Left ventricle myocardium superior (tissue), 1 donor: ENCODE results near the gene SEMA6C. TPM values are rescaled to one million over a fixed set of nuclear protein-coding genes. Genes with fewer than 3 reads are reported as not detected.
A peak's percentile ranks its signal among the peaks of the same experiment; 100 is the strongest.
"Not testable (repeated sequence)": the region's sequence is repeated elsewhere in the genome, so short reads cannot be mapped to it uniquely, and the experiment has no call there.

Experiments used
- ATAC-seq: fragments of 200-7000 bp; cut with Tn5 transposase; one replicate; pipeline ENCODE4 v1.9.1; 2020; ENCODE audit warnings: mild to moderate bottlenecking, moderate library complexity
- DNase-seq: peaks from one replicate; pipeline ENCODE4 v3.0.0-alpha.2; 2020
- intact Hi-C: fragments of 100-400 bp; cut with micrococcal nuclease; formaldehyde crosslinking; loops from one replicate; pipeline ENCODE4 v1.11.0; 2022
- long read RNA-seq: library from polyadenylated mRNA; unstranded; transcript quantifications from one replicate; pipeline ENCODE4 v2.0.0, GENCODE V29; 2021
- total RNA-seq: library from RNA; stranded (reverse); fragmentation: NEBNext Ultra II Directional; extraction: Animal tissue kit (Norgen Biotek cat#: 25700); gene quantifications from one replicate; pipeline ENCODE4 v1.2.1, GENCODE V29; 2021
- donor health status: DM: no; HTN: yes; CAD: no; lungs with severe emphysema.

Gene SEMA6C, protein sequence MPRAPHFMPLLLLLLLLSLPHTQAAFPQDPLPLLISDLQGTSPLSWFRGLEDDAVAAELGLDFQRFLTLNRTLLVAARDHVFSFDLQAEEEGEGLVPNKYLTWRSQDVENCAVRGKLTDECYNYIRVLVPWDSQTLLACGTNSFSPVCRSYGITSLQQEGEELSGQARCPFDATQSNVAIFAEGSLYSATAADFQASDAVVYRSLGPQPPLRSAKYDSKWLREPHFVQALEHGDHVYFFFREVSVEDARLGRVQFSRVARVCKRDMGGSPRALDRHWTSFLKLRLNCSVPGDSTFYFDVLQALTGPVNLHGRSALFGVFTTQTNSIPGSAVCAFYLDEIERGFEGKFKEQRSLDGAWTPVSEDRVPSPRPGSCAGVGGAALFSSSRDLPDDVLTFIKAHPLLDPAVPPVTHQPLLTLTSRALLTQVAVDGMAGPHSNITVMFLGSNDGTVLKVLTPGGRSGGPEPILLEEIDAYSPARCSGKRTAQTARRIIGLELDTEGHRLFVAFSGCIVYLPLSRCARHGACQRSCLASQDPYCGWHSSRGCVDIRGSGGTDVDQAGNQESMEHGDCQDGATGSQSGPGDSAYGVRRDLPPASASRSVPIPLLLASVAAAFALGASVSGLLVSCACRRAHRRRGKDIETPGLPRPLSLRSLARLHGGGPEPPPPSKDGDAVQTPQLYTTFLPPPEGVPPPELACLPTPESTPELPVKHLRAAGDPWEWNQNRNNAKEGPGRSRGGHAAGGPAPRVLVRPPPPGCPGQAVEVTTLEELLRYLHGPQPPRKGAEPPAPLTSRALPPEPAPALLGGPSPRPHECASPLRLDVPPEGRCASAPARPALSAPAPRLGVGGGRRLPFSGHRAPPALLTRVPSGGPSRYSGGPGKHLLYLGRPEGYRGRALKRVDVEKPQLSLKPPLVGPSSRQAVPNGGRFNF
- total RNA-seq: 55.1 TPM
- long read RNA-seq, partial matches to known transcripts: 2 of 29 reads
- long read RNA-seq, other reads (novel, unspliced or antisense): 27 of 29 reads

DNA sequence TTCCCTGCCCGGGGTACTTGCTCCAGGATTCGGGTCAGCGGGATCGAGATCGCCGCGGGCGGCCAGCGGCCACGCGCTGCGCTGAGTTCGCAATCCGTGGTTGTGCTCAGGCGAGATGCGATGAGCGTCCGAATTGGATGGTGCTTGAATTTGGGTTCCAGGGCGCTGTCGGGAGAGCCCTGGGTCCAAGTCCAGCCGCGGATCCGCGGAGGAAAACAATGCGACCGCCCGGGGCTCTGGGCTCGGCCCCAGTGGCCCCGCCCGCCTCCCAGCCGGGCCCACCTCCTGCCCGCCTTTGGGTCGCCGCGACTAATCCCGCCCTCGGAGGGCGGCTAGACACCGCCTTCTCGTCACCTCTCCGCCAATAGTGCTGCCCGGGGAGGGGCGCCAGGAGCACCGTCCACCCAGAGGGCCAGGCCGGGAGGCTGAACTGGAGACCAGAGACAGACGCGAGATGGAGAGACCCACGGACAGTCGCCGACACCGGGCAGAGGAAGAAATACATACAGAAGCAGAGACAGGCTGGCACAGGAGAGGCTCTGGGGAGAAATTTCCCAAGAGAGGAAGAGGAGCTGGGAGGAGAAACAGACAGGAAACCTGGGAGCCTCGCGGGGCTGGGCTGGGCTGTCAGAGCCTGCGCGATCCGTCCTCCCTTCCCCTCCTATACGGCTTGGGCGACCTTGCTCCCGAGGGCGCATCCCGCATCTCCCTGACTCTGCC lies at the start of gene SEMA6C:
TSS of gene SEMA6C (minus strand) at position 220 of the 720 bp plus-strand sequence. CDS start 4,010 bp downstream, outside the sequence.
- DNase-seq: peak; percentile 98
- peak; percentile 91 for ATAC-seq
- intact Hi-C loops: no loop called here

GRCh38 chr1:151194894-151195594 lies 48.6 kb upstream of the SEMA6C start:
- ATAC-seq, DNase-seq: not testable (repeated sequence)
- intact Hi-C loops: loop anchor here (5.0 kb wide), 1 partner anchor 57 kb away; the partner anchor contains the start of gene PSMD4

GRCh38 chr1:151193856-151194255 lies 47.4 kb upstream of the SEMA6C start:
- ATAC-seq (no peak), DNase-seq (no peak)
- intact Hi-C loops: loop anchor here (5.0 kb wide), 1 partner anchor 58 kb away; the partner anchor contains the start of gene PSMD4

DNA sequence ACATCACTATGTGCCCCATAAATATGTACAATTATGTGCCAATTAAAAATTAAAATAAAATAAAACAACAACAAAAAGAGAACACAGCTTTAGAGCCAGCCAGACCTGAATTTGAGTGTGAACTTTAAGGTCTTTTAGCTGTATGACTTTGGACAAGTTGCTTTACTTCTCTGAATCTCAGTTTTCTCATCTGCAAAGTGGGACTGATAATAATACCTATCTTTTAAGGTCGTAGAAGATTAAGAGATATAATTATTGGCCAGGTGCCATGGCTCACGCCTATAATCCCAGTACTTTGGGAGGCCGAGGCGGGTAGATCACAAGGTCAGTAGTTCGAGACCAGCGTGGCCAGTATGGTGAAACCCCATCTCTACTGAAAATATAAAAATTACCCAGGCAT lies 46.9 kb upstream of the SEMA6C start:
- ATAC-seq (no peak), DNase-seq (no peak)
- intact Hi-C loops: loop anchor here (5.0 kb wide), 1 partner anchor 59 kb away; the partner anchor contains the start of gene PSMD4

- intact Hi-C loops: loop anchor here (5.0 kb wide), 1 partner anchor 60 kb away; the partner anchor contains the start of gene PSMD4
- ATAC-seq (no peak), DNase-seq (no peak)
Observed at GRCh38 chr1:151192047-151192446, 45.6 kb upstream of the SEMA6C start.

DNA sequence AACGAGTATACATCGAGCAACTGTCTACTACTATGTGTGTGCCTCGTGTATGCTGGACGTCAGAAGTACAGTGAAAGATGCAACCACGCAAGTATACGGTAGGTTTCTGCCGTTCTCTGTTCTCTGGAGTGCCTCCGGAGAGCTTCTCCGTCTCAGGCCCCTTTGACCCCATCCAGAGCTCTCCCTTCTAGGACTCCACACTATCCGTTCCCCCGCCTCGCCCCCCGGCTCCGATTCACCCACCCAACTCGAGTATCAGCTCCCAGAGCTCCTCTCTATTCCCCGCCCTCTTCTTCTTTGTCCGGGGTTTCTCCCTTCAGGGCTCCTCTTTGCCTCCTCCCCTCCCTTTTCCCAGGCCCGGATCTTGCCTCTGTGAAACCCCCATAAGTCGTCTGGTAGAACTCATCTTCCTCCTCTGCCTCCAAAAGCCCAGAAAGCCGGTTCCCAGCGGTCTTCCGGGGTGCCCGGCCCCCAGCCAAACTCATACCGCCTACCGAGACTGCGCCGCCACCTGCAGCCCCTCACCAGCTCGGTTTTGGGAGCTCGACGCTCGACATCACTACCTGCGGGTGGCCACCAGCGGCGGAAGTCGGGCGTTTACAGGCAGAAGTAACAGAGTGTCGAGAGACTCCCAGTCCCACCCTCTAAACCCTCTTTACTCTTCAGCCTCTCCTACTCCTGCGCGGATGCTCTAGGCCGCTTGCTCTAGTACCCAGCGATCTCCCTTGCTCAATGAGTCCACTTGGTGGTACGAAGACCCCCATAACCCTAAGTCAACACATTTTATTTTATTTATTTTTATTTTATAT lies 43.4 kb upstream of the SEMA6C start, which contains the start of gene VPS72:
TSS of gene VPS72 (minus strand) at position 561 of the 809 bp plus-strand sequence. CDS start at position 485, 76 bp downstream.
- ATAC-seq (peak; percentile 97), DNase-seq (peak; percentile 86)
- intact Hi-C loops: loop anchor here (5.0 kb wide), 1 partner anchor 62 kb away; the partner anchor contains the start of gene PSMD4

- DNase-seq, ATAC-seq, intact Hi-C loops: not testable (repeated sequence)
Observed at GRCh38 chr1:151188667-151189066, 42.2 kb upstream of the SEMA6C start.

DNA sequence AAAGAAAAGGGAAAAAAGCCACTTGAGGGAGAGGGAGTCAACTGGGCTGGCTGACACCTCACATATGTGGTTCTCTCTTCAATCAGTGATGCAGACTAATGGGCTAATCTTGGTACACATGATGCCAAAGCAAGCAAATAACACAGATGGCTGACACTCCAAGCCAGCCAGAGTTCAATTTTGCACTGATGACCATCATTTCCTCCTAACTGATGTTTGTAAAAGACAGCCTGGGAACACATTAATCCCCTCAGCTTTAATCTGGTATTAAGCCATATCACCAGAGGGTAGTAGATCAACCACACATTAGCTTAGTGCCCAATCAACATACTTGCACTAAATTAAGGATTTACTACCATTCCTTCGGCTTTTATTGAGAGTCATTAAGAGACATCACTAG lies 40.8 kb upstream of the SEMA6C start:
- DNase-seq: no peak
- intact Hi-C loops: no loop called here
- no peak for ATAC-seq

- ATAC-seq (no peak), DNase-seq (no peak)
- intact Hi-C loops: no loop called here
Observed at GRCh38 chr1:151184211-151184610, 37.8 kb upstream of the SEMA6C start.

GRCh38 chr1:151176514-151177045 lies 30.1 kb upstream of the SEMA6C start:
- ATAC-seq: no peak
- no peak for DNase-seq
- intact Hi-C loops: no loop called here

DNA sequence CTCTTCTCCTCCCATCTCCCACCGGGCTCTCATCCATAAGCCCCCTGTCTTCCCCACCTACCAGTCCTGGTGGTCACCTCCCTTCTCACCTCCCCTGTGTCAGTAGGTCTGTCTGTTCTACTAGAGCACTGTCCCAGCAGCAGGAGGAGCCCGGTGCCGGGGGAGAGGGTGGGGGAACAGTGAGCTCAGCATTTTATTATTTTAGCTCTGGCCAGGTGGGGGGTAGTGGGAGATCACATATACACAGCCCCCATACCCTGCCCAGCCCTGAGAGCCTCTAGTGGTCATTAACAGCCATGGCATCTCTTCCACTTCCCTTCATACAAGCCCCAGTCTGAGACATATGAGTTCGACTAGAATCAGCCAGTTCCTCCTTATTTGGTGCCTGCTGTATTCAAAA lies 29.4 kb upstream of the SEMA6C start, which contains the start of gene TMOD4:
TSS of gene TMOD4 (minus strand) at position 119 of the 400 bp plus-strand sequence. CDS start 1,106 bp downstream, outside the sequence.
- ATAC-seq: peak; percentile 58

DNA sequence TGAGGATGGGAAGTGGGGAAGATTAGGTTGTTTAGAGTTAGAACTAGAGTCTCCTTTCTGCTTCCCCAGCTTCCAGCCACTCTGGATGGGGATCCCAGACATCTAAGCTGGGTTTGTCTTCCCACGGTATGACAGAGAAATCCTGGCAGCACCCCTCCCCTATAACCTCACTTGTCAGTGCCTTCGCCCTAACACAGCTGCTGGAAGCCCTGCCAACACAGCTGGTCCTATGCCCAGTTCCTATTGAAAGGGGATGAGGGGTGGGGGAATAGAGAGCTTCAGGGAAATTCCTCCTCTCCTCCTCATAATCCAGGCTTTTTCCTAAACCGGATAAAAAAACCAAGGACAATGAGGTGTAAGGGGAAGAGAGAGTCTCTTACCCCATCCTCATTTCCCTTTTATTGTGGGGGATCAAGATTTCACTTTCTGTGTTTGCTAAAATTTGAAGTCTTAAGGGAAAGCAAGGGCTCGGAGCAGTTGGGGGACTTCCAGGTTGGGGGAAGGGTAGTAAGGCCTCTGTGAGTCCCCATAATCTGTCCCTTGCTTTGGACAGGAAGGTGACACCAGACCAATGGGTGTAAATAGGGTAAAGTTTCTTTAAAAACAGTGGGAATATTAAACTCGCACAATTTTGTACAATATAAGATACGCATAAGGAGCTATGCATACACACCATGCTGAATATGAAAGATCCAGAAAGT lies 28.8 kb upstream of the SEMA6C start:
- ATAC-seq (peak; percentile 66), DNase-seq (peak; percentile 58)
- intact Hi-C loops: no loop called here

More for the DNA sequence above, 29.4 kb upstream of the SEMA6C start, which contains the start of gene TMOD4:
- no peak for DNase-seq
- intact Hi-C loops: no loop called here

DNA sequence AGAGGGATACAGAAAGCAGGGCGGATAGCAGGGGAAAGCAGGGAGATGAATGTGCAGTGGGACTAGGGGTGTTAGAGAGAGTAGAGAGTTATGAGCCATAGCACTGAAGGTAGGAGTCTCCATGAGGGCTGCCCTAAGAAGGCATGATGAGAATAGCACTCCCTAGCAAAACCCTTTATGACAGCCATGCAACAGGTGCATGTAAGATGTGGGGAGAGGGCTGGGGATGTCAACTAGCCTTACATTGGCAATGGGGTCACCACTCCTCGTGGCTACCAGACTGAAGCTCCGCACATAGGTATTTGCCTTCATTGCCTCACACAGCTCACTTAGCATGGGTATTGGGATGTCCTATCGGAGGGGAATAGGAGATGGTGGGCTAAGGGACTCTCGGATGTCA lies 24.8 kb upstream of the SEMA6C start:
- ATAC-seq: no peak
- no peak for DNase-seq
- intact Hi-C loops: no loop called here

- no peak for DNase-seq
- intact Hi-C loops: no loop called here
- no peak for ATAC-seq
Observed at GRCh38 chr1:151167116-151167515, 20.7 kb upstream of the SEMA6C start.

GRCh38 chr1:151166505-151166956 lies 20.1 kb upstream of the SEMA6C start:
- no peak for ATAC-seq
- intact Hi-C loops: no loop called here
- DNase-seq: no peak
